HepG2 (cell line): ENCODE data around the gene HSP90AA1. TPM values are rescaled to one million over a fixed set of nuclear protein-coding genes. Genes with fewer than 3 reads are reported as not detected.

Experiments used
- AHDC1 ChIP-seq: sonication (generic); formaldehyde crosslinking; IDR thresholded peaks from 2 replicates; pipeline ENCODE4 v1.5.1; 2020; ENCODE audit warnings: mild to moderate bottlenecking, missing genetic modification reagents, borderline replicate concordance
- ISL2 ChIP-seq: sonication (generic); formaldehyde crosslinking; IDR thresholded peaks from 2 replicates; pipeline ENCODE4 v1.5.0; 2020; ENCODE audit warnings: missing genetic modification reagents
- JDP2 ChIP-seq: sonication (generic); formaldehyde crosslinking; IDR thresholded peaks from 2 replicates; pipeline ENCODE4 v1.8.1; 2022; ENCODE audit warnings: missing genetic modification reagents, borderline replicate concordance
- NCOA2 ChIP-seq: sonication (generic); formaldehyde crosslinking; IDR thresholded peaks from 2 replicates; pipeline ENCODE4 v1.8.0; 2022; ENCODE audit warnings: inconsistent platforms
- POLR2AphosphoS5 ChIP-seq: IDR thresholded peaks from 2 replicates; pipeline ENCODE4 v1.6.1; 2012; ENCODE audit warnings: low read depth, low read length
- SNRNP70 ChIP-seq: fragments of 200-400 bp; formaldehyde crosslinking; IDR thresholded peaks from 2 replicates; pipeline ENCODE4 v1.6.1; 2017; ENCODE audit warnings: mild to moderate bottlenecking, low read depth, low read length, moderate library complexity
- SP1 ChIP-seq, 2 experiments: fragments of 450-650 bp in 1 of 2; sonication (generic) in 1 of 2; formaldehyde crosslinking in 1 of 2; IDR thresholded peaks; 2 replicates each; pipeline versions ENCODE4 v1.4.0 to v1.6.1; 2016 to 2020; ENCODE audit warnings: missing genetic modification reagents in 1 of 2
- THYN1 ChIP-seq: sonication (generic); formaldehyde crosslinking; IDR thresholded peaks from 2 replicates; pipeline ENCODE4 v1.8.1; 2023; ENCODE audit warnings: low read depth, mild to moderate bottlenecking, moderate library complexity, missing genetic modification reagents, borderline replicate concordance
- ZMAT5 ChIP-seq: sonication (generic); formaldehyde crosslinking; IDR thresholded peaks from 2 replicates; pipeline ENCODE4 v1.5.0; 2020; ENCODE audit warnings: mild to moderate bottlenecking, low read depth, missing genetic modification reagents, borderline replicate concordance
- ZNF136 ChIP-seq: sonication (generic); formaldehyde crosslinking; IDR thresholded peaks from 2 replicates; pipeline ENCODE4 v1.8.1; 2022; ENCODE audit warnings: low read depth, mild to moderate bottlenecking, moderate library complexity, missing genetic modification reagents
- ZNF263 ChIP-seq: sonication (generic); formaldehyde crosslinking; IDR thresholded peaks from 2 replicates; pipeline ENCODE4 v1.4.0; 2020; ENCODE audit warnings: missing genetic modification reagents
- ZNF549 ChIP-seq: sonication (generic); formaldehyde crosslinking; IDR thresholded peaks from 2 replicates; pipeline ENCODE4 v1.5.0; 2020; ENCODE audit warnings: missing genetic modification reagents
- ZNF605 ChIP-seq: sonication (generic); formaldehyde crosslinking; IDR thresholded peaks from 2 replicates; pipeline ENCODE4 v1.8.0; 2022; ENCODE audit warnings: mild to moderate bottlenecking, missing genetic modification reagents
- ZNF670 ChIP-seq: sonication (generic); formaldehyde crosslinking; IDR thresholded peaks from 2 replicates; pipeline ENCODE4 v1.8.0; 2022; ENCODE audit warnings: mild to moderate bottlenecking, missing genetic modification reagents, borderline replicate concordance
- polyA plus RNA-seq, 8 experiments: library from polyadenylated mRNA; depleted of rRNA in 3 of 8; stranded (reverse) in 7 of 8; unstranded in 1 of 8; fragments of >200 nt; fragmentation: Illumina TruSeq in 4 of 8; extraction: Trizol in 4 of 8; gene quantifications; 2 replicates each; pipeline versions ENCODE4 v1.2.1 to v1.2.3, GENCODE V29; 2011 to 2016; ENCODE audit warnings: low read depth in 4 of 8, missing spikeins in 1 of 8, mixed read lengths in 1 of 8; ENCODE audit not compliant: insufficient read depth in 1 of 8
- total RNA-seq, 5 experiments: library from RNA; depleted of rRNA; stranded (reverse); fragments of >200 nt; fragmentation: Illumina TruSeq; extraction: Trizol; gene quantifications; 2 replicates each; pipeline ENCODE4 v1.2.3, GENCODE V29; 2016; ENCODE audit warnings: low read depth in 1 of 5
- TF ChIP-seq, protein P1 (sequence below): sonication (generic); formaldehyde crosslinking; IDR thresholded peaks from 2 replicates; pipeline ENCODE4; 2020; ENCODE audit warnings: missing genetic modification reagents, mild to moderate bottlenecking, borderline replicate concordance
- TF ChIP-seq, protein P2 (sequence below): sonication (generic); formaldehyde crosslinking; IDR thresholded peaks from 2 replicates; pipeline ENCODE4 v1.8.1; 2022; ENCODE audit warnings: low read depth, mild to moderate bottlenecking, missing genetic modification reagents

Gene HSP90AA1
- total and polyA plus RNA-seq, 2 of the 13 experiments (the other 11 are each of a cell fraction or from before 2014, with no cell fraction given) = 262 to 636 TPM

DNA sequence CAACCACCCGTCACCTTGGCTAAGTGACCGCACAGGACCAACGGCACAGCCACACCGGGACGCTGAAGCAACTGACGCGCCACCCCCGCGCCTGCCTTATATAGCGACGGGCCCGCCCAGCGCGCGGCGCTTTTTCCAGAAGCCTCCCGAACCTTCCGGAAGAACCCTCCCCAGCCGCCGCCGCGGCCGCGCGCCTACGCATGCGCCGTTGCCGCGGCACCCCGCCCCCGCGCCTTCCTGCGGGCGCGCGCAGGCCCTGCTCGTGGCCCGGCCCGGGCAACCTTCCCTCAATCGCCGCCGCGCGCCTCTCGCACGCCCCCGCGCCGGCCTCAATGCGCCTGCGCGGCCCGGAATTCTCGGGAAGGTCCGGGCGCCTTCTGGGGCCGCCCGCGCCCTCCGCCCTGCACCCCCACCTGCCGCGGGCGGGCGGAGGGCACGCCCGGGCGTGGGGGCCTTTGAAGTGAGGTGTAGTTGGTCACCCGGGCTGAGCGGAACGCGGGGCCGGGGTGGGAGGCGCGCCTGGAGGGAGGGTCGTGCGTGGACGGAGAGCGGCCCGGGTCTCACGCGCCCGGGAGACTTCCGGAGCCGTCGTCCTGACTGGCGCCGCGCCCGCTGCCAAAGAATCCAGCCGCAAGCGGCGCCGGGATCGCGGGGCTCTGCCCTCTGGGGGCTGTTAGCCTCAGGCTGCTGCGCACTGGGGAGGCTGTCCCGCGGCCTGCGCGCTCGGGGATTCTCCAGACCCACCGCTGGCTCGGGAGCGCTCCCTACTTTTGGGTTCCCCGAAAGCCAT lies at the start of gene HSP90AA1 (continued):
- TF ChIP-seq AHDC1 (CRISPR knock-in tag) (no peak), ZNF605 (CRISPR knock-in tag) (peak; percentile 12; the same call in 1 of the 2 replicates), SNRNP70 (no peak), JDP2 (CRISPR knock-in tag) (no peak), POLR2AphosphoS5 (peak; percentile 99), ZNF549 (CRISPR knock-in tag) (no peak; the same call in 1 of the 2 replicates), ZNF136 (no peak), SP1 (IDR thresholded peaks at IDR 0.05) (no peak), SP1 (CRISPR knock-in tag; IDR thresholded peaks at IDR 0.05) (peak; percentile 70), NCOA2 (CRISPR knock-in tag) (no peak), ISL2 (CRISPR knock-in tag) (no peak), THYN1 (CRISPR knock-in tag) (no peak), ZNF263 (no peak), ZMAT5 (peak; percentile 59; the same call in 1 of the 2 replicates), ZNF670 (CRISPR knock-in tag) (peak; percentile 80; the same call in 1 of the 2 replicates)
- TF ChIP-seq, protein P1, sequence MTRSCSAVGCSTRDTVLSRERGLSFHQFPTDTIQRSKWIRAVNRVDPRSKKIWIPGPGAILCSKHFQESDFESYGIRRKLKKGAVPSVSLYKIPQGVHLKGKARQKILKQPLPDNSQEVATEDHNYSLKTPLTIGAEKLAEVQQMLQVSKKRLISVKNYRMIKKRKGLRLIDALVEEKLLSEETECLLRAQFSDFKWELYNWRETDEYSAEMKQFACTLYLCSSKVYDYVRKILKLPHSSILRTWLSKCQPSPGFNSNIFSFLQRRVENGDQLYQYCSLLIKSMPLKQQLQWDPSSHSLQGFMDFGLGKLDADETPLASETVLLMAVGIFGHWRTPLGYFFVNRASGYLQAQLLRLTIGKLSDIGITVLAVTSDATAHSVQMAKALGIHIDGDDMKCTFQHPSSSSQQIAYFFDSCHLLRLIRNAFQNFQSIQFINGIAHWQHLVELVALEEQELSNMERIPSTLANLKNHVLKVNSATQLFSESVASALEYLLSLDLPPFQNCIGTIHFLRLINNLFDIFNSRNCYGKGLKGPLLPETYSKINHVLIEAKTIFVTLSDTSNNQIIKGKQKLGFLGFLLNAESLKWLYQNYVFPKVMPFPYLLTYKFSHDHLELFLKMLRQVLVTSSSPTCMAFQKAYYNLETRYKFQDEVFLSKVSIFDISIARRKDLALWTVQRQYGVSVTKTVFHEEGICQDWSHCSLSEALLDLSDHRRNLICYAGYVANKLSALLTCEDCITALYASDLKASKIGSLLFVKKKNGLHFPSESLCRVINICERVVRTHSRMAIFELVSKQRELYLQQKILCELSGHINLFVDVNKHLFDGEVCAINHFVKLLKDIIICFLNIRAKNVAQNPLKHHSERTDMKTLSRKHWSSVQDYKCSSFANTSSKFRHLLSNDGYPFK (CRISPR knock-in tag) = 0 out of 2 replicates have a peak, but pooled peaks have one; percentile 23
- TF ChIP-seq, protein P2, sequence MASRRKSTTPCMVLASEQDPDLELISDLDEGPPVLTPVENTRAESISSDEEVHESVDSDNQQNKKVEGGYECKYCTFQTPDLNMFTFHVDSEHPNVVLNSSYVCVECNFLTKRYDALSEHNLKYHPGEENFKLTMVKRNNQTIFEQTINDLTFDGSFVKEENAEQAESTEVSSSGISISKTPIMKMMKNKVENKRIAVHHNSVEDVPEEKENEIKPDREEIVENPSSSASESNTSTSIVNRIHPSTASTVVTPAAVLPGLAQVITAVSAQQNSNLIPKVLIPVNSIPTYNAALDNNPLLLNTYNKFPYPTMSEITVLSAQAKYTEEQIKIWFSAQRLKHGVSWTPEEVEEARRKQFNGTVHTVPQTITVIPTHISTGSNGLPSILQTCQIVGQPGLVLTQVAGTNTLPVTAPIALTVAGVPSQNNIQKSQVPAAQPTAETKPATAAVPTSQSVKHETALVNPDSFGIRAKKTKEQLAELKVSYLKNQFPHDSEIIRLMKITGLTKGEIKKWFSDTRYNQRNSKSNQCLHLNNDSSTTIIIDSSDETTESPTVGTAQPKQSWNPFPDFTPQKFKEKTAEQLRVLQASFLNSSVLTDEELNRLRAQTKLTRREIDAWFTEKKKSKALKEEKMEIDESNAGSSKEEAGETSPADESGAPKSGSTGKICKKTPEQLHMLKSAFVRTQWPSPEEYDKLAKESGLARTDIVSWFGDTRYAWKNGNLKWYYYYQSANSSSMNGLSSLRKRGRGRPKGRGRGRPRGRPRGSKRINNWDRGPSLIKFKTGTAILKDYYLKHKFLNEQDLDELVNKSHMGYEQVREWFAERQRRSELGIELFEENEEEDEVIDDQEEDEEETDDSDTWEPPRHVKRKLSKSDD = 0 out of 2 replicates have a peak, but pooled peaks have one; percentile 46
